Fibroblast of villous mesenchyme (primary cell): Measurements from ENCODE around the gene EDAR. TPM values are rescaled to one million over a fixed set of nuclear protein-coding genes. Genes with fewer than 3 reads are reported as not detected.

Experiments used
- DNase-seq: peaks from one replicate; pipeline ENCODE4 v3.0.0-alpha.2; 2010; ENCODE audit warnings: low read depth
- H3K4me3 ChIP-seq: 2 replicates; pipeline ENCODE4 v1.5.1; 2011; ENCODE audit warnings: low read depth, mild to moderate bottlenecking, low read length
- CTCF ChIP-seq: IDR thresholded peaks from 2 replicates; pipeline ENCODE4 v1.5.1; 2012; ENCODE audit warnings: low read depth, mild to moderate bottlenecking, low read length; ENCODE audit not compliant: insufficient read depth
- total RNA-seq: library from RNA; depleted of rRNA; stranded (reverse); fragments of >200 nt; gene quantifications from 2 replicates; pipeline ENCODE4 v1.2.3, GENCODE V29; 2012

EDAR gene
- total RNA-seq, 1 donor: not detected

GRCh38 chr2:108947271-108947907, 41.6 kb downstream of the EDAR start:
- no peak for TF ChIP-seq CTCF
- no peak for DNase-seq
- H3K4me3 ChIP-seq: no peak overlapping the region

- no peak for TF ChIP-seq CTCF
Observed at GRCh38 chr2:108946442-108946841, 42.6 kb downstream of the EDAR start.

GRCh38 chr2:108945969-108946368, 43.1 kb downstream of the EDAR start:
- no peak overlapping the region for H3K4me3 ChIP-seq
- no peak for DNase-seq
- TF ChIP-seq CTCF: no peak

More at GRCh38 chr2:108946442-108946841, 42.6 kb downstream of the EDAR start:
- DNase-seq: no peak
- H3K4me3 ChIP-seq: no peak overlapping the region

- H3K4me3 ChIP-seq: no peak overlapping the region
- TF ChIP-seq CTCF: no peak
- no peak for DNase-seq
Observed at GRCh38 chr2:108944601-108945331, 44.3 kb downstream of the EDAR start.

GRCh38 chr2:108943751-108944150, 45.3 kb downstream of the EDAR start:
- DNase-seq: peak; percentile 18
- no peak overlapping the region for H3K4me3 ChIP-seq
- no peak for TF ChIP-seq CTCF

GRCh38 chr2:108942888-108943287, 46.1 kb downstream of the EDAR start:
- H3K4me3 ChIP-seq: no peak overlapping the region
- no peak for TF ChIP-seq CTCF
- no peak for DNase-seq
